Endothelial cell of umbilical vein (primary cell): Measurements from ENCODE around the gene TGFBR2. TPM values are rescaled to one million over a fixed set of nuclear protein-coding genes. Genes with fewer than 3 reads are reported as not detected.

ENCODE experiments used
- BruUV-seq: library from RNA; stranded (reverse); fragments of 400-500 nt; replicated peaks from 2 replicates; lab custom pipeline; 2021; lab: Mats Ljungman, UMichigan
- CTCF ChIA-PET: fragments of 300-600, 350-600 bp; sonication (Branson Sonifier 250); formaldehyde crosslinking; loops from one replicate; lab custom pipeline; 2021; ENCODE audit warnings: antibody characterized with exemption, inconsistent platforms; lab: Charles Lee
- POLR2A ChIA-PET: fragments of 300-600, 350-600 bp; sonication (Branson Sonifier 250); formaldehyde crosslinking; loops from one replicate; lab custom pipeline; 2021; ENCODE audit warnings: antibody characterized with exemption, inconsistent platforms; lab: Charles Lee
- DNase-seq: peaks from one replicate; pipeline ENCODE4 v3.0.0-alpha.2; 2011; ENCODE audit warnings: low read depth, low spot score
- FAIRE-seq: peaks from 2 replicates; lab custom pipeline; 2011; peaks lifted over from hg19 to GRCh38; lab: Jason Lieb, UNC
- H2AFZ ChIP-seq: 2 replicates; pipeline ENCODE4 v1.6.0; 2012; ENCODE audit warnings: low read depth, low read length, control low read depth, inconsistent platforms
- H3K27ac ChIP-seq: 2 replicates; pipeline ENCODE4 v1.5.1; 2011; ENCODE audit warnings: low read depth, mild to moderate bottlenecking, control low read depth, low read length, moderate library complexity; ENCODE audit not compliant: insufficient read depth
- H3K27me3 ChIP-seq, 2 experiments: 2 replicates each; pipeline versions ENCODE4 v1.6.0 to v1.6.1; 2011; ENCODE audit warnings: low read length in 2 of 2, mixed read lengths in 1 of 2; ENCODE audit not compliant: control insufficient read depth in 2 of 2, insufficient read depth in 2 of 2
- H3K36me3 ChIP-seq, 2 experiments: 2 replicates in 1 of 2; 3 replicates in 1 of 2; pipeline ENCODE4 v1.5.1; 2011; ENCODE audit warnings: low read length in 2 of 2, mild to moderate bottlenecking in 1 of 2, moderate library complexity in 1 of 2; ENCODE audit not compliant: control insufficient read depth in 2 of 2, insufficient read depth in 2 of 2; ENCODE audit errors: extremely low read depth in 1 of 2
- H3K4me1 ChIP-seq: 3 replicates; pipeline ENCODE4 v1.5.1; 2011; ENCODE audit warnings: mild to moderate bottlenecking, low read length; ENCODE audit not compliant: control insufficient read depth, insufficient read depth; ENCODE audit errors: extremely low read depth
- H3K4me2 ChIP-seq: 2 replicates; pipeline ENCODE4 v1.6.1; 2011; ENCODE audit warnings: low read length, control low read depth, mixed read lengths; ENCODE audit not compliant: insufficient read depth
- H3K4me3 ChIP-seq, 3 experiments: fragments of 200-600 bp in 1 of 3; sonication (generic), shearing (Covaris generic) in 1 of 3; replicated peaks in 1 of 3; 2 replicates each; pipeline ENCODE4 v1.5.1; 2011 to 2016; ENCODE audit warnings: control low read depth in 3 of 3, low read length in 3 of 3, mild to moderate bottlenecking in 2 of 3, inconsistent platforms in 1 of 3, low read depth in 1 of 3, moderate library complexity in 1 of 3; ENCODE audit not compliant: insufficient read depth in 1 of 3
- H3K79me2 ChIP-seq: 2 replicates; pipeline ENCODE4 v1.6.0; 2012; ENCODE audit warnings: low read length, inconsistent platforms; ENCODE audit not compliant: control insufficient read depth, insufficient read depth
- H3K9ac ChIP-seq: replicated peaks from 2 replicates; pipeline ENCODE3; 2011; ENCODE audit warnings: low read length, control low read depth; ENCODE audit not compliant: insufficient read depth; ENCODE audit errors: extremely low read depth
- H3K9me1 ChIP-seq: replicated peaks from 3 replicates; pipeline ENCODE4 v1.6.0; 2011; ENCODE audit warnings: mild to moderate bottlenecking, low read length; ENCODE audit not compliant: control insufficient read depth, insufficient read depth; ENCODE audit errors: extremely low read depth
- H3K9me3 ChIP-seq: replicated peaks from 2 replicates; pipeline ENCODE4 v1.5.1; 2012; ENCODE audit warnings: low read length, inconsistent platforms; ENCODE audit not compliant: control insufficient read depth, insufficient read depth
- H4K20me1 ChIP-seq: replicated peaks from 2 replicates; pipeline ENCODE3; 2011; ENCODE audit warnings: mild to moderate bottlenecking, low read length; ENCODE audit not compliant: control insufficient read depth, insufficient read depth; ENCODE audit errors: extremely low read depth
- FOS ChIP-seq: IDR thresholded peaks from 2 replicates; pipeline ENCODE4 v1.6.1; 2011; ENCODE audit warnings: mild to moderate bottlenecking, low read length, moderate library complexity, borderline replicate concordance; ENCODE audit not compliant: insufficient read depth
- JUN ChIP-seq: IDR thresholded peaks from 2 replicates; pipeline ENCODE4 v1.6.1; 2011; ENCODE audit warnings: borderline replicate concordance, low read depth; ENCODE audit not compliant: insufficient read length, insufficient read depth
- POLR2A ChIP-seq: IDR thresholded peaks from 2 replicates; pipeline ENCODE4 v1.6.1; 2012; ENCODE audit warnings: low read depth, mild to moderate bottlenecking, control low read depth, low read length
- POLR2AphosphoS5 ChIP-seq: IDR thresholded peaks from 2 replicates; pipeline ENCODE4 v1.6.1; 2012; ENCODE audit warnings: low read depth, mild to moderate bottlenecking, control low read depth, low read length, moderate library complexity; ENCODE audit not compliant: insufficient read depth
- dilution Hi-C: fragments of 300-500 bp; cut with MboI; formaldehyde crosslinking; loops from one replicate; pipeline ENCODE4 v1.15.0; 2019; ENCODE audit warnings: low sequenced_read_pairs; ENCODE audit not compliant: extremely low pct_ligation_motif_present
- intact Hi-C: fragments of 100-400 bp; cut with micrococcal nuclease; formaldehyde crosslinking; loops from one replicate; pipeline ENCODE4 v1.10.0; 2022
- polyA plus RNA-seq, 4 experiments: library from polyadenylated mRNA; depleted of rRNA in 3 of 4; stranded (reverse) in 3 of 4; unstranded in 1 of 4; fragments of >200 nt; gene quantifications; 2 replicates each; pipeline versions ENCODE4 v1.2.1 to v1.2.3, GENCODE V29; 2011 to 2012; ENCODE audit warnings: missing spikeins in 1 of 4
- total RNA-seq: library from RNA; stranded (reverse); gene quantifications from 2 replicates; pipeline ENCODE4 v1.2.3, GENCODE V29; 2021

The TGFBR2 gene
- total and polyA plus RNA-seq, 2 donors (not counting 3 experiments of a cell fraction or from before 2014, with no cell fraction given) = 227 to 250 TPM

DNA sequence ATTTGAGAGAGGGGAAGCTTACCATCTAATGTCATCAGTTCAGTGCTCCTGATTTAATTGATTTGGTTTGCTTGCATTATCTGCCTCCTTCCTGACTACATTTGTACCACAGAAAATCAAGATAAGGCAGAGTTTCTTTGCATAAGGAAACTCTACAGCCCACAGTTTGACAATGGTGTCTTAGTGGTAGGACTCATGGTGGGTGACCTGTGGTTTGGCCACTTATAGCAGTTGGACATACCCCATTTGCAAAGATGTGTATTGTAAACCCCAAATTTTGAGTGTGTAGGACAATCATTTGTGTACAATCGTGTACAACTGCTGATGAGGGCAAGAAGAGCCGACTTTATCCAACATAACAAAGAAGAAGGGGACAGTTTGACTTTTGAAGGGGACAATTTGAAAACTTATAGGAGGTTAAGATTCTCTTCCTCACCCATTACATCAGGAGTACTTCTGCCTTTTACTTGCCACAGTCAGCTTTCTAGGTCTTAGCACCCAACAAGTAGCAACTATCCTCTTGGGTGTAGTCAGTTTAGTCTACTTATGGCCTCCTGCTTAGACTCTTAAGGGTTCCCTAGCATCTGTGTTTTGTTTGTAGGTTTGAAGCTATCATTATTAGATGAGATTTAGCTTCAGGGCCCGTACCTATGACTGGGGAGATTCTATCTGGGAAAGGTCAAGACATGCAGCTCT lies 6.2 kb downstream of the TGFBR2 start:
- Histone ChIP-seq H3K79me2 (peaks cover 99% of the 10 kb centered on the region), H3K36me3 (peaks cover 0 to 4% of the 10 kb centered on the region in 2 experiments), H3K9ac (no peak overlapping the region), H3K9me3 (no peaks in the 10 kb centered on the region), H3K4me1 (peaks cover 78% of the 10 kb centered on the region), H2AFZ (no peak overlapping the region), H3K27me3 (no peaks in the 10 kb centered on the region), H3K4me2 (peak overlapping the region; percentile 98), H3K9me1 (no peaks in the 10 kb centered on the region), H4K20me1 (peaks cover 7% of the 10 kb centered on the region), H3K4me3 (no peak overlapping the region), H3K27ac (peak overlapping the region; percentile 9)
- BruUV-seq = no TSS peak
- DNase-seq (no peak), FAIRE-seq (no peak)
- peak; percentile 20 for TF ChIP-seq POLR2A
- no peak for TF ChIP-seq JUN
- ChIA-PET CTCF (interaction anchor here (0.6 to 2.3 kb wide), 6 partner anchors 67 to 601 kb away, joined by 3 to 8 read pairs (median 4); no protein-coding TSS in a partner anchor), POLR2A (interaction anchor here (0.6 to 0.9 kb wide), 3 partner anchors 51 to 477 kb away, joined by 3 to 7 read pairs (median 4); no protein-coding TSS in a partner anchor)
- intact Hi-C loops = loop anchor here (5.0 kb wide), 1 partner anchor 455 kb away; no protein-coding TSS in a partner anchor
- dilution Hi-C loops = loop anchor here (25.0 kb wide), 1 partner anchor 275 kb away; no protein-coding TSS in a partner anchor

DNA sequence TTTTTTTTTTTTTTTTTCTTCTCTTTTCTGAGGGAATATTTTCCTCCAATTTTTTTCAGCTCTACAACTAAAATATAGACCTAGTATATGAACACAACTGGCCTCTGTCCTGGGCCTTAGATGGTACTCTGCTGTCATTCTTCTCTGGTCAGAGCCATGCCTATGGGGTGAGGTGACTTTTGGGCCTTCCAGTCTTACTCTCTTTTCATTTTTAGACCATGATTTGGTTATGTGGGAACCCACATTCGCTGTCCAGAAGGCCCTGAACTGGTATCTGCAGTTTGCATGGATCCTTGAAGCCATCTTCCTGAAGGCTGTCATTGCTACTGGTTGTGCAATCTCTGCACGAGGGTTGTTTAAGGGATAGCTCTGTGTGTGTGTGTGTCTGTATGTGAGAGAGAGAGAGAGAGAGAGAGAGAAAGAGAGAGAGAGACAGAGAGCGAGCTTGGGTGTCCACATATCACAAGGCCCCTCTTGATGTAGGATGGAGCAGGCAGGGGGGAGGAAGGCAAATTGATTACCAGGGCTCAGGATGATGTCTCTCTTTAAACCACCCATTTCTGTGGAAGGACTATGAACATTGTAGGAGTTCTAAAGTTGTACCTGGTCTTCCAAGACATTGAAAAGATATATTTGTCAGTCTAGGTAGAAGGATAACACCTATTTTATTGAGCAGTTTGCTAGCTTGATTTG lies 6.9 kb downstream of the TGFBR2 start:
- TF ChIP-seq POLR2AphosphoS5 (no peak), FOS (no peak)
- BruUV-seq = no TSS peak
- DNase-seq (no peak), FAIRE-seq (no peak)
- Histone ChIP-seq H3K79me2 (peaks cover 100% of the 10 kb centered on the region), H3K27ac (peak overlapping the region; percentile 9), H3K36me3 (peaks cover 0 to 4% of the 10 kb centered on the region in 2 experiments), H4K20me1 (peaks cover 7% of the 10 kb centered on the region), H3K4me2 (peak overlapping the region; percentile 98), H2AFZ (no peak overlapping the region), H3K4me1 (peaks cover 78% of the 10 kb centered on the region), H3K4me3 (peak overlapping the region in 1 of 3 experiments; percentile 3), H3K9me1 (no peaks in the 10 kb centered on the region), H3K27me3 (no peaks in the 10 kb centered on the region), H3K9me3 (no peaks in the 10 kb centered on the region), H3K9ac (no peak overlapping the region)
- intact Hi-C loops (loop anchor here (5.0 kb wide), 1 partner anchor 456 kb away; no protein-coding TSS in a partner anchor), dilution Hi-C loops (loop anchor here (25.0 kb wide), 1 partner anchor 276 kb away; no protein-coding TSS in a partner anchor)
- ChIA-PET POLR2A (interaction anchor here (0.6 to 1.2 kb wide), 4 partner anchors 45 to 478 kb away, joined by 3 to 7 read pairs (median 4); no protein-coding TSS in a partner anchor), CTCF (interaction anchor here (0.6 to 2.3 kb wide), 6 partner anchors 68 to 601 kb away, joined by 3 to 8 read pairs (median 4); no protein-coding TSS in a partner anchor)
